Tibial nerve (tissue), 4 donors: ENCODE data around the gene REXO1. TPM values are rescaled to one million over a fixed set of nuclear protein-coding genes. Genes with fewer than 3 reads are reported as not detected.

ENCODE experiments used
- DNase-seq, 2 donors: peaks; one replicate each; pipeline ENCODE4 v3.0.0-alpha.2; 2019; ENCODE audit warnings: low spot score in 2 of 2
- H3K27ac ChIP-seq, 4 donors: fragments of 200-600 bp; sonication (generic) in 3 of 4; one replicate each; pipeline ENCODE4 v1.5.1; 2017 to 2019; ENCODE audit warnings: mild to moderate bottlenecking in 1 of 4
- H3K27me3 ChIP-seq, 2 donors: fragments of 200-600 bp; sonication (generic) in 1 of 2; one replicate each; pipeline versions ENCODE4 v1.5.1 to v1.6.0; 2017 to 2019
- H3K36me3 ChIP-seq, 3 donors: fragments of 200-600 bp; sonication (generic); one replicate each; pipeline ENCODE4 v1.5.1; 2018 to 2019
- H3K4me1 ChIP-seq, 4 donors: fragments of 200-600 bp; sonication (generic) in 3 of 4; one replicate each; pipeline ENCODE4 v1.5.1; 2017 to 2019
- H3K4me3 ChIP-seq, 4 donors: fragments of 200-600 bp; sonication (generic) in 3 of 4; one replicate each; pipeline ENCODE4 v1.5.1; 2017 to 2019; ENCODE audit warnings: mild to moderate bottlenecking in 1 of 4, moderate library complexity in 1 of 4
- H3K9me3 ChIP-seq, 4 donors: fragments of 200-600 bp; sonication (generic) in 3 of 4; one replicate each; pipeline ENCODE4 v1.5.1; 2017 to 2019
- CTCF ChIP-seq, 5 experiments: fragments of 200-600 bp in 3 of 5; fragments of 450-650 bp in 2 of 5; sonication (generic) in 3 of 5; IDR thresholded peaks; one replicate each; pipeline ENCODE4 v1.5.1; 2016 to 2019; ENCODE audit warnings: antibody characterized with exemption in 5 of 5, mild to moderate bottlenecking in 3 of 5, moderate library complexity in 2 of 5
- EP300 ChIP-seq, 2 donors: sonication (generic); formaldehyde crosslinking; IDR thresholded peaks; one replicate each; pipeline ENCODE4 v1.6.1; 2017; ENCODE audit warnings: antibody characterized with exemption in 2 of 2, mild to moderate bottlenecking in 1 of 2
- POLR2A ChIP-seq, 2 donors: fragments of 450-650 bp; IDR thresholded peaks; one replicate each; pipeline ENCODE4 v1.6.1; 2017; ENCODE audit warnings: antibody characterized with exemption in 2 of 2, mild to moderate bottlenecking in 2 of 2, moderate library complexity in 2 of 2
- whole genome bisulfite sequencing, 2 donors: methylation state at CpG; one replicate each; pipeline ENCODE4 v1.1.5; 2018; 5-methylcytosine and 5-hydroxymethylcytosine counted together
- total RNA-seq, 4 donors: library from RNA; depleted of rRNA; stranded (reverse); fragments of >200 nt; gene quantifications; one replicate each; pipeline ENCODE4 v1.1.0, GENCODE V29; 2016

Gene REXO1
- total RNA-seq, 4 donors from 2014 or later, result 17.9 to 87.3 (median 31.1) TPM

- H3K27me3 ChIP-seq, result no peaks in the 10 kb centered on the region
- no peaks in the 10 kb centered on the region for H3K9me3 ChIP-seq
- peaks cover 6 to 89% (median 47%) of the 10 kb centered on the region in 4 donors for H3K4me1 ChIP-seq
- H3K36me3 ChIP-seq, result peaks cover 0 to 30% (median 0%) of the 10 kb centered on the region in 3 donors
- DNase-seq, result no peak
- 65 to 79% methylated on average over 19 to 25 of the region's 25 CpGs for WGBS, 2 donors
- peak overlapping the region in 1 of 4 donors; percentile 2 for H3K27ac ChIP-seq
- TF ChIP-seq CTCF (IDR thresholded peaks at IDR 0.05) (no peak), POLR2A (IDR thresholded peaks at IDR 0.05) (no peak), EP300 (IDR thresholded peaks at IDR 0.05) (no peak)
- no peak overlapping the region for H3K4me3 ChIP-seq
Measured at GRCh38 chr19:1843646-1844394, 4.5 kb downstream of the REXO1 start.

GRCh38 chr19:1843116-1843515 lies 5.2 kb downstream of the REXO1 start:
- 65 to 81% methylated on average over 14 of the region's 22 CpGs for WGBS, 2 donors
- Histone ChIP-seq H3K4me1 (peaks cover 6 to 95% (median 47%) of the 10 kb centered on the region in 4 donors), H3K36me3 (peaks cover 0 to 37% (median 0%) of the 10 kb centered on the region in 3 donors), H3K9me3 (no peaks in the 10 kb centered on the region), H3K27me3 (no peaks in the 10 kb centered on the region), H3K4me3 (no peak overlapping the region), H3K27ac (no peak overlapping the region)
- TF ChIP-seq POLR2A (IDR thresholded peaks at IDR 0.05) (no peak), EP300 (IDR thresholded peaks at IDR 0.05) (no peak), CTCF (IDR thresholded peaks at IDR 0.05) (no peak)
- DNase-seq, result no peak

- no peak for DNase-seq
- WGBS, 2 donors, result 60 to 69% methylated on average over 23 to 30 of the region's 35 CpGs
- peak overlapping the region in 1 of 4 donors; percentile 29 for H3K4me3 ChIP-seq
- peaks cover 0 to 37% (median 0%) of the 10 kb centered on the region in 3 donors for H3K36me3 ChIP-seq
- peaks cover 0 to 99% (median 42%) of the 10 kb centered on the region in 4 donors for H3K4me1 ChIP-seq
- no peaks in the 10 kb centered on the region for H3K27me3 ChIP-seq
- H3K27ac ChIP-seq, result peak overlapping the region in 3 of 4 donors; percentile 34 to 53 (median 48)
- no peaks in the 10 kb centered on the region for H3K9me3 ChIP-seq
- TF ChIP-seq POLR2A (IDR thresholded peaks at IDR 0.05), result no peak
- no peak for TF ChIP-seq EP300 (IDR thresholded peaks at IDR 0.05)
Measured at GRCh38 chr19:1841209-1841924, 6.9 kb downstream of the REXO1 start.

GRCh38 chr19:1840541-1841115 lies 7.7 kb downstream of the REXO1 start:
- peak overlapping the region in 3 of 4 donors; percentile 34 to 53 (median 48) for H3K27ac ChIP-seq
- no peaks in the 10 kb centered on the region for H3K27me3 ChIP-seq
- DNase-seq, result no peak
- H3K4me3 ChIP-seq, result peak overlapping the region in 1 of 4 donors; percentile 29
- H3K9me3 ChIP-seq, result no peaks in the 10 kb centered on the region
- TF ChIP-seq CTCF (IDR thresholded peaks at IDR 0.05), result no peak
- no peak for TF ChIP-seq EP300 (IDR thresholded peaks at IDR 0.05)
- TF ChIP-seq POLR2A (IDR thresholded peaks at IDR 0.05), result no peak
- peaks cover 0 to 36% (median 0%) of the 10 kb centered on the region in 3 donors for H3K36me3 ChIP-seq
- 56 to 66% methylated on average over 20 to 22 of the region's 22 CpGs for WGBS, 2 donors
- peaks cover 0 to 99% (median 35%) of the 10 kb centered on the region in 4 donors for H3K4me1 ChIP-seq

- H3K9me3 ChIP-seq, result no peaks in the 10 kb centered on the region
Measured at GRCh38 chr19:1839658-1840540, 8.4 kb downstream of the REXO1 start.

More at GRCh38 chr19:1839658-1840540, 8.4 kb downstream of the REXO1 start:
- no peak for DNase-seq
- Histone ChIP-seq H3K27me3 (no peaks in the 10 kb centered on the region), H3K27ac (peak overlapping the region in 1 of 4 donors; percentile 48), H3K36me3 (peaks cover 0 to 28% (median 0%) of the 10 kb centered on the region in 3 donors), H3K4me1 (peaks cover 0 to 99% (median 27%) of the 10 kb centered on the region in 4 donors), H3K4me3 (no peak overlapping the region)
- WGBS, 2 donors, result 77 to 82% methylated on average over 23 to 25 of the region's 25 CpGs
- no peak for TF ChIP-seq CTCF (IDR thresholded peaks at IDR 0.05)
- no peak for TF ChIP-seq EP300 (IDR thresholded peaks at IDR 0.05)
- TF ChIP-seq POLR2A (IDR thresholded peaks at IDR 0.05), result no peak
